GM18870 (cell line): ENCODE data around the gene RPL6.
"Not testable (repeated sequence)": the region's sequence is repeated elsewhere in the genome, so short reads cannot be mapped to it uniquely, and the experiment has no call there.

Experiments
- ATAC-seq: cut with Tn5 transposase; IDR thresholded peaks from one replicate; pipeline ENCODE4 v1.9.1; 2021; ENCODE audit warnings: moderate library complexity; ENCODE audit not compliant: unreplicated experiment

RPL6 gene

DNA sequence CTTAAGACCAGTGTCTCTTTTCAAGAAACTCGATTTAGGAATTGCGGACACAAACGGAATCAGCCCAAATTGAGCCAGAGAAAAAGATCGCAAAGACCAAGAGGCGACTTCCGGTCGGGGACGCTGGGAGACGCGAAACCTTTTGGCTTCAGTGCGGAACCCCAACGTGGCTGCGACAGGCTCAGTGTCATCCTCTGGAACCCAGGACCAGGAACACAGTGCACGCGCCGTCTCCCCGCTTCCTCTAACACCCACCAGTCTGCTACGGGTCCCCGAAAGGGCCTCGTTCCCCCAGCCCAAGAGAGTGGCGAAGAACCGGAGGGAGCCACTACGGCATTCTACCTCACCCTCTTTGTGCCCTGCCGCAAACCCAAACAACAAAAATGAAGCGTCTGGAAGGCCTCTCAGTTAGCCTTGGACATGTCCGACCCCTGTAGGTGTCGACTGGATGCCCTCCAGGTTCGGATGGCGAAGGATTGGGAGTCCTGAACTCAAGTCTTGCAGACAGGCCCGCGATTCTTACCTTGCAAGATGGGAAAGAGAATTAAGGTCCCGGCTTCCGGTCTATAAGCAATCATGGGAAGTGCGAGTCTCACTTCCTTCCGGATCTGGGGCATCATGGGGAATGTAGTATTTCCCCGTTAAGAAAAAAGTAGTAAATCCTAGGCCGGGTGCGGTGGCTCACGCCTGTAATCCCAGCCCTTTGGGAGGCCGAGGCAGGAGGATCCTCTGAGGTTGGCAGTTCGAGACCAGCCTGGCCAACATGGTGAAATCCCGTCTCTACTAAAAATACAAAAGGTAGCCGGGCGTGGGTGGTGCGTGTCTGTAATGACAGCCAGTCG, at the start of gene RPL6:
Gene RPL6 (minus strand): TSS at position 542 of the 842 bp plus-strand sequence. CDS start 949 bp downstream, outside the sequence.
- ATAC-seq = peak; percentile 75

DNA sequence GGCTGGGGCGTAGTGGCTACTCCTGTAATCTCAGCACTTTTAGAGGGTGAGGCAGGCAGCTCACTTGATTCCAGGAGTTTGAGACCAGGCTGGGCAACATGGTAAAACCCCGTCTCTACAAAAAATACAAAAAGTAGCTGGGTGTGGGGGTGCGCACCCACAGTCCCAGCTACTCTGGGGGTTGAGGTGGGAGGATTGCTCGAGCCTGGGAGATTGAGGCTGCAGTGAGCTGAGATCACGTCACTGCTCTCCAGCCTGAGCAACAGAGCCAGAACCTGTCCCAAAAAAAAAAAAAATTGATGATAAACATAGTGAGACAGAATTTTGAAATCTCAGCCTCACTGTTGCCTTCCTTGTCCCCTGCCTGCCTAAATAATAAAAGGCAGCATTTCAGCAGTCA, 49.3 kb upstream of the RPL6 start:
- no peak for ATAC-seq

DNA sequence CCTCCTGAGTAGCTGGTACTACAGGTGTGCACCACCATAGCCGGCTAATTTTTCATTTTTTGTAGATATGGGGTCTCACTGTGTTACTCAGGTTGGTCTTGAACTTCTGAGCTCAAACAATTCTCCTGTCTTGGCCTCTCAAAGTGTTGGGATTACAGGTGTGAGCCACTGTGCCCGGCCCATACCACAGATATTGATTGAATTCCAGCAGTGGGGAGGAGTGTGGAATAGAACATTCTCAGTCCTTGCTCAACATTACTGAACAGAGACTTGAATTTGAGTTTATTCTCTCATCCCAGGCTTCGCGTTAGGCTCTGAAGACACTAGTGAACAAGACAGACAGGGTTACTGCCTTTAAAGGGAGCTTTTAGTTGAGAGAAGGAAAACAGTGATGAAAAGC, 48.9 kb upstream of the RPL6 start:
- ATAC-seq = no peak

DNA sequence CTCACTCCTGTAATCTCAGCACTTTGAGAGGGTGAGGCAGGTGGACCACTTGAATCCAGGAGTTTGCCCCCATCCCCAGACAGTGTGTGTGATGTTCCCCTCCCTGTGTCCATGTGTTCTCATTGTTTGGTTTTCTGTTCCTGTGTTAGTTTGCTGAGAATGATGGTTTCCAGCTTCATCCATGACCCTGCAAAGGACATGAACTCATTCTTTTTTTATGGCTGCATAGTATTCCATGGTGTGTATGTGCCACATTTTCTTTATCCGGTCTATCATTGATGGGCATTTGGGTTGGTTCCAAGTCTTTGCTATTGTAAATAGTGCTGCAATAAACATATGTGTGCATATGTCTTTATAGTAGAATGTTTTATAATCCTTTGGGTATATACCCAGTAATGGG, 47.7 kb upstream of the RPL6 start:
- ATAC-seq = not testable (repeated sequence)

DNA sequence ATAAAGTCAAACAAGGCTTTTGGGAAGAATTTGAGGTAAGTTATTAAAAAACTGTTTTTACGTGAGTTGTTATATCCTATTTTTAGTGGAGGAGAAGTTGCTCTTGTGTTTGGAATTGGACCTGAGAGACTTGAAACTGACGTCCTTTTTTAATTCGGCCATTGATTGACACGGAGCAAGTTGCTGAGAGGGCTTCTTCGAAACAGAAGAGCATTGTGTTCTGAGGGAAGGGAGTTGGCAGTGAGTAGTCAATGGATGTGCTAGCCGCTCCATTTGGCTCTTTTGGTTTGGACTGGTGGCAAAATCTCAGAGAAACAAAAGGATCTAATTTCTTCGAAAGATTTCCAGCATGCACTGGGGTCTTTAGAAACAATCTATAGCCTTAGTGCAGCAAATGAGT, 46.6 kb upstream of the RPL6 start:
- ATAC-seq = no peak

DNA sequence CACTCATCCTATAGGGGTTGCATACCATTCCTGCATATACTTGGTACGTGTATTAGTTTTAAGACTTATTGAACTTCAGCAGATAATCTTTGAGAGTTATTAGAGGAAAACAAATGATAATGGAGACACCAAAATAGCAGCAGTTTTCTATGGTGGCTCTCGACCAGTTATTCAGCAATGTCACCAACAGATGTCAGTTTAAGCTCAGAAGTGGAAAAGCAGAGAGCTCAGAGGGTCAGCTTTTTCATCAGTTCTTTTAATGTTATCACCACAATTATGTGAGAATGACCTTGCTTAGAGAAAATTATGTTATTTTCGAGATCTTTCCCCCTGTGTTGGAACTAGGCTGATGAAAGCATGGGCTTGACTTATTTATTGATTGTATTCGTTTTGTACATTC, 41.3 kb upstream of the RPL6 start:
- ATAC-seq = no peak

DNA sequence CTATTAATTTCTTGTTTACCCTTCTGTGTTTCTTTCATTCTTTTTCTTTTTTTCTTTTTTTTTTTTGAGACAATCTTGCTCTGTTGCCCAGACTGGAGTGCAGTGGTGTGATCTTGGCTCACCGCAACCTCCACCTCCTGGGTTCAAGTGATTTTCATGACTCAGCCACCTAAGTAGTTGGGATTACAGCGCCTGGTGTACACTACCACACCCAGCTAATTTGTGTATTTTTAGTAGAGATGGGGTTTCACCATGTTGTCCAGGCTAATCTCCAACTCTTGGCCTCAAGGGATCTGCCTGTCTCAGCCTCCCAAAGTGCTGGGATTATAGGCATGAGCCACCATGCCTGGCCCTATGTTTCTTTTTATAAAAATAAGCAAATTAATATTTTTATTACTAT, 38.8 kb upstream of the RPL6 start:
- not testable (repeated sequence) for ATAC-seq

DNA sequence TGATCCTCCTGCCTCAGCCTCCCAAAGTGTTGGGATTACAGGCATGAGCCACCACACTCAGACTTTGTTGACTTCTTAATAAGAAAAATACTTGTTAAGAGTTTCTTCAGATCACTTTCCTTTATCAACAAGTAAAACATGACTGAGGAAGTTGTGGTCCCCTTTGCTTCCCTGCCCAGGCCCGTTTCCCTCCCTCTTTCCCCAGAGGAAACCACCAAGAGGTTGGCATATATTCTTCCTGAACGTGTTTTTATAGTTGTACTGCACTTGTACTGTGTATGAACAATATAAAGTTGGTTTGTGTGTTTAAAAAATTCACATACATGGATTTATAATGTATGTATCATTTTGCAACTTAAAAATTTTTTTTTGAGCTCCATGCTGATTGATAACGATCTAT, 37.7 kb upstream of the RPL6 start:
- no peak for ATAC-seq

DNA sequence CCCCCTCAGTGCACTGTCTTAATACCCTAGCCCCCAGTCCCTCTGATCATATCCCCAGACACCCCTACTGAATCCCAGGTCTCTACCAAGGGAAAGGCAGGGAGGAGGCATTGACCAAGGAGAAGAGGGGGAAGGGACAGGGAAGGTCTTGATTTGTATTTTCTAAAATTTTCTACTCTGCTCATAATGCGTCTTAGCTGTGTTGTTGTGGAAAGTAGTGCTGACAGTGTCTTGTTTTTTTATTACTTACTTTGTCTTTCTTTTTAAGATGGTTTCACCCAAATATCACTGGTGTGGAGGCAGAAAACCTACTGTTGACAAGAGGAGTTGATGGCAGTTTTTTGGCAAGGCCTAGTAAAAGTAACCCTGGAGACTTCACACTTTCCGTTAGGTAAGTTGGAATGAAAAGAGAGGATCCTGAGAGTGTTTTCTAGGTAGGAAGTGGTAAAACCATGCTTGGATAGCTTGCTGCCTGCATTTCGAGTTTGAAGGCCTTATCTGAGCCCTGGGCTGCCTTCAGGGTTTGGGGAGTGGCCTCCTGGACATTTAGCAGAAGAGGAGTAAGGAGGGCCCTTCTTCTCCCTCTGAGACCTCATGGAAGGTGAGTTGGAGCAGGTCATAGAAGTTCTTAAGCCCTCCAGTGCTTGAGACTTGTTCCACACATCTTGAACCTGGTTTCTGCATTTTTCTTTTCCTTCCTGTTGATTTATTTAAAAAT, 36.8 kb upstream of the RPL6 start:
- ATAC-seq = no peak

DNA sequence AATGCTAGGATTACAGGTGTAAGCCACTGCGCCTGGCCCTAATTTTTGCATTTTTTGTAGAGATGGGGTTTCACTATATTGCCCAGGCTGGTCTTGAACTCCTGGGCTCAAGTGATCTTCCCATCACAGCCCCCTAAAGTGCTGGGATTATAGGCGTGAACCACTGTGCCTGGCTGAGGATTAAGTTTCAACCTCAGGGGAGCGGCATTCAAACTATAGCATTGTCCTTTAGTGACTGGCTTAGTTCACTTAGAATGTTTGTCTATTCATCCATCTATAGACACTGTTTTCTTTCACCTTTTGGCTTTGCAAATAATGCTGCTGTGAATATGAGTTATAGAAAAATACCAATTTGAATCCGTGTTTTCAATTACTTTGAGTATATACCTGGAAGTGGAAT, 34.5 kb upstream of the RPL6 start:
- no peak for ATAC-seq

DNA sequence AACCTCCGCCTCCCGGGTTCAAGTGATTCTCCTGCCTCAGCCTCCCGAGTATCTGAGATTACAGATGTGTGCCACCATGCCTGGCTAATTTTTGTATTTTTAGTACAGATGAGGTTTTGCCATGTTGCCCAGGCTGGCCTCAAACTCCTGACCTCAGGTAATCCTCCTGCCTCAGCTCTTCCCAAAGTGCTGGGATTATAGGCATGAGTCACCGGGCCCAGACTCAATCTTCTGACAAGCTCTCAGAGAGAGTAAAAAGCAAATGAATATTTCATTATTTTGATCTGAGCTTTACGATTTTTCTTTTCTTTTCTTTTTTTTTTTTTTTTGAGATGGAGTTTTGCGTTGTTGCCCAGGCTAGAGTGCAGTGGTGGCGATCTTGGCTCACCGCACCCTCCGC, 31.2 kb upstream of the RPL6 start:
- not testable (repeated sequence) for ATAC-seq

DNA sequence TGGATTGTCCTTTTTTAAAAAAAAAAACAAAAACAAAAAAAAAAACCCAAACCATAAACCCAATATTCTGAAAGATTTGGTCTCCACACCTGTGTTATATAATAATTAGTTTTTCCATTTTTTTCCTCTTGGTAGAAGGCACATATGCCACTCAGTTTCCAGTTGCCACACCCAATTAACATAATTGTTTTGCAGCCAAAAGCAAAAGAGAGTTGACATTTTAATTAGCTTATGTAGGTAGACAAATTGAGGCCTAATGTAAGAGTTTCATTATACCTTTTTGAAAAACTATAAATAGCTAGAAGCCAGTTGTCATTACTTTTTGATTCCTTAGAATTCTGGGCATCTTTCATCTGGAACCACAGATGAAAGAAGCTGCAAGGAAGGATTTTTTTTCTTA, 30.4 kb upstream of the RPL6 start:
- no peak for ATAC-seq

DNA sequence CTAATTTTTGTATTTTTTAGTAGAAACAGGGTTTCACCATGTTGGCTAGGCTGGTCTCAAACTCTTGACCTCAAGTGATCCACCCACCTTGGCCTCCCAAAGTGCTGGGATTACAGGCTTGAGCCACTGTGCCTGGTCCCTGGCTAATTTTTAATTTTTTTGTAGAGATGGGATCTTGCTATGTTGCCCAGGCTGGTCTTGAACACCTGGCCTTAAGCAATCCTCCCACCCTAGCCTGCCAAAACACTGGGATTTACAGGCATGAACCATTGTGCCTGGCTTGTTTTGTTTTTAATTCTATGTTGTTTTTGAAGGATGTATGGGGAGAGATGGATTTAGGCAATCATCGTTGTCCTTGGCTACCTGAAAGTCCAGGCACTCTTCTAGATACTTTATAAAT, 29.2 kb upstream of the RPL6 start:
- not testable (repeated sequence) for ATAC-seq

DNA sequence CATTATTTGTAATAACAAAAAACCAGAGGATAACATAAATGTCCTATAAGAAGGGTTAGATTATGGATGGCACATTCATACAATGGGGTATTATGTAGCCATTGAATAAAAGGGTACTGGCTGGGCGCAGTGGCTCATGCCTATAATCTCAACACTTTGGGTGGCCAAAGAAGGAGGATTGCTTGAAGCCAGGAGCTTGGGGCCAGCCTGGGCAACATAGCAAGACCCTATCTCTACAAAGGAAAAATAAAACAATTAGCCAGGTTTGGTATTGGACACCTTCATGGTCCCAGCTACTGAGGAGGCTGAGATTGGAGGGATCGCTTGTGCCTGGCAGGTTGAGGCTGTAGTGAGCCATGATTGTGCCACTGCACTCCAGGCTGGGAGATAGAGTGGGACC, 24.1 kb upstream of the RPL6 start:
- ATAC-seq = no peak

DNA sequence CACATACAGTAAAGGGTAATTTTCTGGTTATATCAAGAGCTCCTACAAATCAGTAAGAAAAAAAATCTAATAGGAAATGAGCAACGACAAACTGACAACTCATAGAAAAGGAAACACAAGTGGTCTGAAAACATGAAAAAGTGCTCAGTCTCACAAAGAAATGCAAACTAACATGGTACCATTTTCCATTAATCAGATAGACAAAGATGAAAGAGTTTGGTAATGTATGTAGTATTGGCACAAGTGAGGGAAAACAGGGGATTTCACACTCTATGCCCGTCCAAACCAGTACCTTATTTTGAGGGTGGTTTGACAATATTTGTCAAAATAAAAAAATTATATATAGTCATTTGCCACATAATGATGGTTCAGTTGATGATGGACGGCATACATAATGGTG, 22.6 kb upstream of the RPL6 start:
- no peak for ATAC-seq

DNA sequence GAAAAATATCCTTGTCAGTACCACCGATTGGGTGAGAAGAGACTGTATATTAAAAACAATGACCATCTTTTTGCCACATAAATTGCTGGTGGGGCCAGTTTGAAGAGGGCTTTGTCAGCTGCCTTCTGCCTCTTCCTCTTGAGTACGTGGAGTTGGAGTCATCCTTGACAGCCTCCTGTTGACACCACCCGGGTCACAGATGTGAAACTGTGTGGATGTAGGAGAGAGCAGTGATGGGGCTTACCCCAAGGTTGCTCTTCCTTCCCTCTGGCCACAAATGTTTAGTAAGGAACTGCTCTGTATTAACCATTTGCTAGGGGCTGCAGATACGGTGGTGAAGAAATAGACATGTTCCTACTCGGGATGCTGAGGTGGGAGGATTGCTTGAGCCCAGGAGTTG, 21.5 kb upstream of the RPL6 start:
- ATAC-seq = no peak

DNA sequence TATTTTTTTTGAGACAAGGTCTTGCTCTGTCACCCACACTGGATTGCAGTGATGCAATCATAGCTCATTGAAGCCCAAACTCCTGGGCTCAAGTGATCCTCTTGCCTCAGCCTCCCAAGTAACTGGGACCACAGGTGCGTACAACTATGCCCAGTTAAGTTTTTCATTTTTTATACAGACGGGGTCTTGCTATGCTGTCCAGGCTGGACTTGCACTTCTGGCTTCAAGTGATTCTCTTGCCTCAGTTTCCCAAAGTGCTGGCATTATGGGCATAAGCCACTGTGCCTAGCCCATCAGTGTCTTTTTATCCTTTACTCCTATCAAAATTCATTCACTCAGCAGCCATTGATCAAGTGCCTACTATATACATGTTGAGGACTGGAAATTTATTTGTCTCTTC, 18.4 kb upstream of the RPL6 start:
- no peak for ATAC-seq

DNA sequence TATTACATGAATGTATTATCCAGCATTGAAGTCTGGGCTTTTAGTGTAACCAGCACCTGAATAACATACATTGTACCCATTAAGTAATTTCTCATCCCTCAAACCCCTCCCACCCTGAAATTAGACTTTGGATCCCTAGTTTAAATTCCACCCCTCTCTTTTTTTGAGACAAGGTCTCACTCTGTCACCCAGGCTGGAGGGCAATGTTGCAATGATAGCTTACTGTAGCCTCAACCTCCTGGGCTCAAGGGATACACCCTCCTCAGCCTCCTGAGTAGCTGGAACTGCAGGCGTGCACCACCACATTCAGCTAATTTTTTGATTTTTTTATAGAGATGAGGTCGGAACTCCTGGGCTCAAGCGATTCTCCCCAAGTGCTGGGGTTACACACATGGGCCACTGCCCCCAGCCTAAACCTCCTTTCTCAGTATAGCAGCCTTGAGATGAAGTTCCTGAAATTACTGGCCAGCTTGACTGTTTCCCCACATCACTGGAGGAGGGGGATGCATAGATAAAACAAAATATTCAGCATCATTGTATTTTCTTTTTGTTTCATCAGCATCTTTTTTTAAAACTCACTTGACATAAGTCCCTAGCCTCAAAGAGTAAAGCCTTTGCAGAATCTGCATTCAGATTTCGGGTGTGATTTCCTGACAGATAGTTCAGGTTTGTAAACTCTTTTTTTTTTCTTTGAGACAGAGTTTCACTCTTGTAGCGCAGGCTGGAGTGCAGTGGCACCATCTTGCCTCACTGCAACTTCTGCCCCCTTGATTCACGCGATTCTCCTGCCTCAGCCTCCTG, 16.4 kb upstream of the RPL6 start:
- no peak for ATAC-seq

DNA sequence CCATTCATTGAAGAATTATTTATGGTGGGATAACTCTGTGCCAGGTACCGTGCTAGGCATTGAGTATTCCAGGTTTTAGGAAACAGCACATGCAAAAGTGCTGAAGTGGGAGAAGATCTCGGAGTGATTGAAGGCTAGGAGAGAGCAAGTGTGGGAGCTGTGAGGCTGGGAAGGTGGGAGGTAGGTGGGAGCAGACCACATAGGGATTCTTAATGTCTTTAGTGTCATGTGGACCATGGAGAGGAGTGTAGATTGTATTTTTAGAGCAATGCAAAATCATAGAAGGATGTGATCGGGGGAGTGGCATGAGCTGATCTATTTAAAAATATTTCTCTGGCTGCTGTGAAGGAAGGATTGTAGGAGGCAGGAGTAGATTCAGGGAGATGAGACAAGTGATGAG, 14.7 kb upstream of the RPL6 start:
- ATAC-seq = no peak

DNA sequence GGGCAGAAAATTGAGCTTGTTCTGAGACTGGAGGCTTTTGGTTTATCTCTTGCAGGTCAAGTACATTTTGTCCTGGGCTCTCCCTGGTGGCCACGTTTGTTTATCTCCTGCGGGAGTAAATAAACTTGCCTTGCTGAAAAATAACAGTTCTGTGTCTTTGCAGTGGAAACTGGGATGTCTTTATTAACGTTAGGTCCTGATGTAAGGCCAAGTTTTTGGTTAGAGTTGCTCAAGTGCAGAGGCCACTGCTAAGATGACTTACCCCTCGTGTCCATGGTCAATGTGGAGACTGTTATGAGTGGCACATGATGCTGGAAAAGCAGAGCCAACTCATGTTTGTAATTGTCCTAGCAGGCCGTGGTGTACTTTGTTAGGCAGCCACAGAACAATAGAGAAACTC, 13.1 kb upstream of the RPL6 start:
- ATAC-seq = no peak

DNA sequence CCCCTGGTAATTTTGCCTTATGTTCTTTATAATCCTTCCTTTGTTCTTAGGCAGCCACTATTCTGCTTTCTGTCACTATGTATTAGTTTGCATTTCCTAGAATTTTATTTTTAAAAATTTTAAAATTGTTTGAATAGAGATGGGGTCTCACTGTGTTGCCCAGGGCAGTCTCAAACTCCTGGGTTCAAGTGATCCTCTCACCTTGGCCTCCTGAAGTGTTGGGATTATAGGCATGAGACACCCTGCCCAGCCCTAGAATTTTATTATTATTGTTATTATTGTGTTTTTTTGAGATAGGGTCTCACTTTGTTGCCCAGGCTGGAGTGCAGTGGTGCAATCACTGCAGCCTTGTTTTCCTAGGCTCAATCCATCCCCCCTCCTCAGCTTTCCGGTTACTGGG, 12.0 kb upstream of the RPL6 start:
- ATAC-seq = no peak

DNA sequence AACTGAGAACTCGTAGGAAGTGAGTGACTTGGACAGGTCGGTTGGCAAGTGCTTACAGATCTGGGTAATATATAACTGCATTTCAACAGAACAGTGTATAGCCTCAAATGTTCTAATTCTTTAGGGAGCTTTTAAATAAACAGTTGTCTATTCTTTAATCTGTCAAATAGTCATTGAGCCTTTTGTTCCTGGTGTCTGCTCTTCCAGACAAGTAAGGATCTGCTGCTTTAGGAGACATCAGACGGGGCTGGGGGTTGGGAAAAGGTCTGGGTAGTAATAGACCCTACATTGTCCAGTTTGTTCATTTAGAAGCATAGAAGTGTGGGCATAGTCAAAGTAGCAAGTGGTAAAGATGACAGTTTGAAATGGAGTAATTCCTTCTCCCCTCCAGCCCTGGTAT, 11.3 kb upstream of the RPL6 start:
- ATAC-seq = no peak
